Measurements from ENCODE around the gene SMG6.

Gene SMG6

GRCh38 chr17:2137342-2138098 lies 166.1 kb downstream of the SMG6 start:
- no peak for DNase-seq

- DNase-seq = no peak
Observed at GRCh38 chr17:2136241-2136640, 167.3 kb downstream of the SMG6 start.

- DNase-seq = no peak
Observed at GRCh38 chr17:2128011-2128410, 175.6 kb downstream of the SMG6 start.

- no peak for DNase-seq
Observed at GRCh38 chr17:2125013-2125535, 178.5 kb downstream of the SMG6 start.

GRCh38 chr17:2124391-2124790 lies 179.2 kb downstream of the SMG6 start:
- DNase-seq = no peak

GRCh38 chr17:2123375-2124251 lies 180.0 kb downstream of the SMG6 start:
- DNase-seq = no peak

GRCh38 chr17:2122641-2123302 lies 180.8 kb downstream of the SMG6 start:
- DNase-seq = no peak

- DNase-seq = no peak
Observed at GRCh38 chr17:2120586-2121335, 182.8 kb downstream of the SMG6 start.

GRCh38 chr17:2113279-2113622 lies 190.3 kb downstream of the SMG6 start:
- DNase-seq = no peak

- no peak for DNase-seq
Observed at GRCh38 chr17:2111691-2112090, 191.9 kb downstream of the SMG6 start.

- no peak for DNase-seq
Observed at GRCh38 chr17:2110436-2110835, 193.1 kb downstream of the SMG6 start.

GRCh38 chr17:2108170-2108569 lies 195.4 kb downstream of the SMG6 start:
- no peak for DNase-seq

GRCh38 chr17:2107506-2107905 lies 196.1 kb downstream of the SMG6 start:
- no peak for DNase-seq

- no peak for DNase-seq
Observed at GRCh38 chr17:2107050-2107449, 196.5 kb downstream of the SMG6 start.

- DNase-seq = no peak
Observed at GRCh38 chr17:2106308-2106955, 197.2 kb downstream of the SMG6 start.

- no peak for DNase-seq
Observed at GRCh38 chr17:2105663-2106062, 197.9 kb downstream of the SMG6 start.

- no peak for DNase-seq
Observed at GRCh38 chr17:2102931-2103809, 200.4 kb downstream of the SMG6 start.

- DNase-seq = peak; percentile 13
Observed at GRCh38 chr17:2101448-2102257, 201.9 kb downstream of the SMG6 start.

- DNase-seq = no peak
Observed at GRCh38 chr17:2095536-2095910, 208.1 kb downstream of the SMG6 start.

GRCh38 chr17:2094891-2095535 lies 208.6 kb downstream of the SMG6 start:
- DNase-seq = no peak

Data from activated effector memory CD4-positive, alpha-beta T cell treated with Interleukin-2 at 50 U/mL for 16 hours (primary cell).